ENCODE results near the gene TMOD1. TPM values are rescaled to one million over a fixed set of nuclear protein-coding genes. Genes with fewer than 3 reads are reported as not detected.
A peak's percentile ranks its signal among the peaks of the same experiment; 100 is the strongest.

TMOD1 gene
- total and polyA plus RNA-seq, 2 of the 8 experiments (the other 6 are each of a cell fraction or from before 2014, with no cell fraction given): 0.17 to 0.88 TPM

- Histone ChIP-seq H3K4ac (replicated peaks; ENCODE audit: insufficient read length, low read depth, low read length) (no peak overlapping the region), H4K5ac (ENCODE audit: insufficient read length, low read depth, low read length) (no peak overlapping the region), H4K20me1 (replicated peaks in 1 of 2; ENCODE audit: control insufficient read depth in 1 of 2, insufficient read depth in 2 of 2, low read length in 2 of 2) (no peaks in the 10 kb centered on the region), H3K23ac (ENCODE audit: insufficient read length) (no peak overlapping the region), H3K9me3 (ENCODE audit: insufficient read depth in 2 of 2, low read depth in 1 of 2, low read length in 1 of 2) (no peaks in the 10 kb centered on the region), H2BK15ac (ENCODE audit: low read length) (no peak overlapping the region), H2BK12ac (ENCODE audit: low read depth, low read length) (no peak overlapping the region), H3K4me1 (replicated peaks in 1 of 4; ENCODE audit: control insufficient read depth in 3 of 4, insufficient read depth in 4 of 4, low read length in 3 of 4) (peaks cover 0 to 5% (median 0%) of the 10 kb centered on the region in 4 experiments; a peak in 3 of 7 replicates), H3K27ac (ENCODE audit: low read depth, low read length) (no peak overlapping the region), H3K79me2 (ENCODE audit: control insufficient read depth in 1 of 2, insufficient read depth in 2 of 2, low read length in 2 of 2) (no peaks in the 10 kb centered on the region), H3K23me2 (ENCODE audit: low read depth, low read length) (no peaks in the 10 kb centered on the region), H3K4me2 (ENCODE audit: insufficient read depth in 1 of 2, low read depth in 2 of 2, low read length in 2 of 2) (no peak overlapping the region; a peak in 1 of 4 replicates), H4K8ac (ENCODE audit: extremely low read depth, insufficient read depth, low read length) (peak overlapping the region; percentile 79; the same call in 1 of the 2 replicates), H2BK5ac (ENCODE audit: low read depth, low read length) (no peak overlapping the region), H3K4me3 (ENCODE audit: extremely low read depth in 1 of 4, insufficient read depth in 2 of 4, low read depth in 3 of 4, low read length in 4 of 4) (no peak overlapping the region), H3K79me1 (ENCODE audit: low read depth, low read length) (no peaks in the 10 kb centered on the region; the same call in 1 of the 2 replicates), H3K56ac (replicated peaks; ENCODE audit: insufficient read length, low read depth, low read length) (no peak overlapping the region), H2BK20ac (ENCODE audit: low read length) (no peak overlapping the region), H2AK5ac (ENCODE audit: low read depth, low read length) (no peak overlapping the region), H2AFZ (ENCODE audit: low read length) (peak overlapping the region; percentile 13; the same call in 1 of the 2 replicates), H3K36me3 (ENCODE audit: control insufficient read depth in 2 of 4, insufficient read depth in 4 of 4, low read length in 3 of 4) (peaks cover 13 to 30% (median 27%) of the 10 kb centered on the region in 4 experiments; a peak in 7 of 8 replicates), H3K14ac (ENCODE audit: insufficient read length) (no peak overlapping the region), H3K9ac (replicated peaks in 1 of 4; ENCODE audit: extremely low read depth in 1 of 4, low read depth in 3 of 4, low read length in 3 of 4) (no peak overlapping the region), H4K91ac (replicated peaks; ENCODE audit: insufficient read length, low read length) (no peak overlapping the region), H2BK120ac (replicated peaks; ENCODE audit: low read depth, low read length) (no peak overlapping the region), H3K18ac (ENCODE audit: extremely low read depth, low read length) (0 out of 2 replicates have a peak overlapping the region, but pooled peaks have one; percentile 72), H3K27me3 (replicated peaks in 1 of 4; ENCODE audit: control insufficient read depth in 3 of 4, extremely low read depth in 1 of 4, insufficient read depth in 3 of 4, low read length in 3 of 4) (no peaks in the 10 kb centered on the region)
- FAIRE-seq: peak; percentile 82
- peak; percentile 29 to 77 for DNase-seq (ENCODE audit: low read depth in 1 of 2, low spot score in 2 of 2)
- 52% methylated on average over 11 of the region's 11 CpGs; no CpG with 5 or more reads in 1 of the 2 experiments for WGBS, 2 experiments (ENCODE audit: extremely low coverage in 1 of 2, insufficient coverage in 1 of 2, insufficient read length in 1 of 2, insufficient replicate concordance in 2 of 2, low coverage in 1 of 2, low lambda C conversion rate in 2 of 2, missing lambda C conversion rate in 1 of 2)
- TF ChIP-seq KDM1A (IDR thresholded peaks at IDR 0.05; ENCODE audit: borderline replicate concordance, low read length): no peak
- TF ChIP-seq NRF1 (IDR thresholded peaks at IDR 0.05; ENCODE audit: low read depth, low read length): no peak
- TF ChIP-seq CTCF (IDR thresholded peaks at IDR 0.05; ENCODE audit: control extremely low read depth in 1 of 3, insufficient read depth in 1 of 3, low read depth in 1 of 3, low read length in 3 of 3): peak; percentile 70 to 92 (median 88)
- peak; percentile 84 to 87 for TF ChIP-seq RAD21 (IDR thresholded peaks at IDR 0.05 in 1 of 2, conservative IDR thresholded peaks at IDR 0.05 in 1 of 2; ENCODE audit: low read depth in 2 of 2, low read length in 2 of 2)
- CTCF ChIA-PET (ENCODE audit: partially characterized antibody): interaction anchor here (0.6 to 22.2 kb wide), 60 partner anchors 8 to 742 kb away, joined by 3 to 574 read pairs (median 5); partner anchors contain the start of gene TMOD1
- POLR2A ChIA-PET (ENCODE audit: partially characterized antibody): interaction anchor here (1.0 to 2.1 kb wide), 7 partner anchors 8 to 131 kb away, joined by 3 to 9 read pairs (median 5); partner anchors contain the start of genes NCBP1 and TSTD2
Observed at GRCh38 chr9:97598461-97599288, 97.2 kb downstream of the TMOD1 start.

All from H1 (cell line).